ENCODE data around the gene MSMB. TPM values are rescaled to one million over a fixed set of nuclear protein-coding genes. Genes with fewer than 3 reads are reported as not detected.

The MSMB gene
- total and polyA plus RNA-seq, 5 donors from 2014 or later = not detected

DNA sequence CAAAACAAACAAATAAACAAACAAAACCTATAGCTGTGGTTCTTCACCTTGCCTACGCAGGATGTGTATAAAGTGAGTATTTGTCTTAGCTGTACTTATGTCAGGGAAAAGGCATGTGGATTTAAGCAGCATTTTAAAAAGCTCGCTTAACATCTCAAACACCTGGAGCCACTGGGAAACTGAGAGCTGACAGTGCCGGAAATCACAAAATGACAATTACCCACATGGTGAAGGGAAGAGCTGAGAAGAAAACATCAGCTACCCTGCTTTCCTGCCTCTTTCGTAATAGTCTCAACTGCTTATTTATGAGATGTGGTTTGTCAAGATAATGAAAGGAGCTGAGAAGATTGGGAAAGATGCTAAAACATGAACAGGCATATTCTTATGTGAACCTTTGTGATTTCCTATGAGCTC is 31.1 kb upstream of the MSMB start:
- no peak for ATAC-seq (ENCODE audit: low read depth in 2 of 2)
- Mint-ChIP-seq H3K36me3 (no peaks in the 10 kb centered on the region), H3K4me1 (peaks cover 0 to 27% (median 10%) of the 10 kb centered on the region in 4 donors), H3K27ac (peak overlapping the region; percentile 47 to 82 (median 78)), H3K27me3 (peaks cover 4% of the 10 kb centered on the region), H3K9me3 (peaks cover 0 to 2% (median 0%) of the 10 kb centered on the region in 7 donors), H3K4me3 (no peak overlapping the region)
- H3K9me3 ChIP-seq (ENCODE audit: control insufficient read depth in 2 of 2, low read length in 2 of 2) = no peaks in the 10 kb centered on the region
- DNase-seq = no peak
- H3K4me3 ChIP-seq (ENCODE audit: low read depth, low read length) = no peak overlapping the region
- no peaks in the 10 kb centered on the region for H3K27me3 ChIP-seq (ENCODE audit: control insufficient read depth, insufficient read depth, low read length)
- no peak overlapping the region for H3K27ac ChIP-seq (ENCODE audit: insufficient read depth, low read length, poor library complexity, severe bottlenecking)
- no peaks in the 10 kb centered on the region for H3K36me3 ChIP-seq (ENCODE audit: control insufficient read depth, insufficient read depth, low read length)
- no peaks in the 10 kb centered on the region for H3K4me1 ChIP-seq (ENCODE audit: control insufficient read depth, insufficient read depth, low read length, poor library complexity, severe bottlenecking)

DNA sequence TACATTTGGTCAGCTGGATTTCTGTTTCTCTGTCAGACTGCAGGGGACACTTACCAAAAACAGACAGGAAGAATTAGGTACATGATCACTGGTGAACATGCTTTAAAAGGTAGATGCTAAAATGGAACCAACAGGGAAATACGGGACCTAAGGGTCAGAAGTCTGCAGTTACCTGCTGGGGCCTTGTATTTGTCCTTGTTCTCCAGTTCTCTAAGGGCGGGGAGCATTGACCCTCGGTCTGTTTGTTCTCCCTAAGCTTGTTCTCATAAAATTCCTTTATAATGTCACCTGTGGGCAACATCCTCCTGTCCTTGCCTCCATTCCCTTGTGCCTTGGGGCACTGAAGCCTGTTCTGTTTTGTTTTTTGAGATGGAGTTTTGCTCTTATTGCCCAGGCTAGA is 29.8 kb upstream of the MSMB start:
- H3K4me1 ChIP-seq (ENCODE audit: control insufficient read depth, insufficient read depth, low read length, poor library complexity, severe bottlenecking) = no peaks in the 10 kb centered on the region
- Mint-ChIP-seq H3K36me3 (no peaks in the 10 kb centered on the region), H3K4me1 (peaks cover 0 to 23% (median 9%) of the 10 kb centered on the region in 4 donors), H3K9me3 (peaks cover 0 to 3% (median 0%) of the 10 kb centered on the region in 7 donors), H3K27ac (peak overlapping the region in 1 of 3 donors; percentile 36), H3K27me3 (peaks cover 4% of the 10 kb centered on the region), H3K4me3 (no peak overlapping the region)
- H3K27ac ChIP-seq (ENCODE audit: insufficient read depth, low read length, poor library complexity, severe bottlenecking) = no peak overlapping the region
- no peak for ATAC-seq (ENCODE audit: low read depth in 2 of 2)
- DNase-seq = no peak
- no peak overlapping the region for H3K4me3 ChIP-seq (ENCODE audit: low read depth, low read length)
- H3K9me3 ChIP-seq (ENCODE audit: control insufficient read depth in 2 of 2, low read length in 2 of 2) = no peaks in the 10 kb centered on the region
- H3K36me3 ChIP-seq (ENCODE audit: control insufficient read depth, insufficient read depth, low read length) = no peaks in the 10 kb centered on the region
- H3K27me3 ChIP-seq (ENCODE audit: control insufficient read depth, insufficient read depth, low read length) = no peaks in the 10 kb centered on the region

DNA sequence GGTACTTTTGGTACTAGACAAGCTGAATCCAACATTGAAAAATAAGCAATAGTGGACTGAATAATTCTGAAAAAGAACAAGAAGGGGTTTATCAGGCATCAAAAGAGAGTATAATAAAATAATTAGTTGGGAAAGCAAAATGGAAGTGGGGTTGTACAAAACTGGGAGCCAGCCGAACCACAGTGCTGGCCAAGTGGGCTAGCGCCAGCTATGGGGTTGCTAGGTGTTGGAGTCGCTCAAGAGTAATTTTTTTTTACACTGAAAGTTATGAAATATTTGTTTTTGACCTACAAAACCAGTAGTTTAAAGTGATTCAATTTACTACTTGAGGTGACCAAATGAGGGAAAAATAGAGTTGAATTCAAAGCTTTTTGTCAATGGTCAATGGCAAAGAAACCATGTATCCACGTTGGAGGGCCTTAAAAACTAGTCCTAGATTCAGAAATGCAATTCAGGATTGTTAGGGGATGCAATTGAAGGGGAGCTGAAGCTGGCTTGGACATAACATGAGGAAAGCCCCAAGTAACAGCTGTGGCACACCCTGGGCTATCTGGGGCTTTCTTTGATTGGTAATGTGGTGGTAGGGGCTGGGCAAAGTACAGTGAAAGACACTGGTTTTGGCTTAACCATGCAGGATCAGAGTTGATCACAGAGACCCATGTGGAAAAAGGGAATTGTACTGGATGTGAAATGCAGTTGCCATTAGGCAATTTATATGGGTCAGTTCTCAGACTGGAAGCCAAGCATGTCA is 28.3 kb upstream of the MSMB start:
- H3K4me1 Mint-ChIP-seq = peaks cover 0 to 22% (median 10%) of the 10 kb centered on the region in 4 donors
- Histone ChIP-seq H3K27me3 (ENCODE audit: control insufficient read depth, insufficient read depth, low read length) (no peaks in the 10 kb centered on the region), H3K9me3 (ENCODE audit: control insufficient read depth in 2 of 2, low read length in 2 of 2) (no peaks in the 10 kb centered on the region), H3K27ac (ENCODE audit: insufficient read depth, low read length, poor library complexity, severe bottlenecking) (no peak overlapping the region), H3K4me1 (ENCODE audit: control insufficient read depth, insufficient read depth, low read length, poor library complexity, severe bottlenecking) (no peaks in the 10 kb centered on the region), H3K4me3 (ENCODE audit: low read depth, low read length) (no peak overlapping the region), H3K36me3 (ENCODE audit: control insufficient read depth, insufficient read depth, low read length) (no peaks in the 10 kb centered on the region)
- H3K36me3 Mint-ChIP-seq = no peaks in the 10 kb centered on the region
- no peak overlapping the region for H3K4me3 Mint-ChIP-seq
- no peak overlapping the region for H3K27ac Mint-ChIP-seq
- H3K27me3 Mint-ChIP-seq = peaks cover 17% of the 10 kb centered on the region
- H3K9me3 Mint-ChIP-seq = peaks cover 0 to 3% (median 0%) of the 10 kb centered on the region in 7 donors
- ATAC-seq (ENCODE audit: low read depth in 2 of 2) (no peak), DNase-seq (no peak)

GRCh38 chr10:46073564-46073963 is 27.5 kb upstream of the MSMB start:
- Mint-ChIP-seq H3K36me3 (no peaks in the 10 kb centered on the region), H3K9me3 (peaks cover 0 to 3% (median 0%) of the 10 kb centered on the region in 7 donors), H3K4me1 (peaks cover 0 to 22% (median 10%) of the 10 kb centered on the region in 4 donors), H3K27ac (no peak overlapping the region), H3K27me3 (peaks cover 17% of the 10 kb centered on the region), H3K4me3 (no peak overlapping the region)
- H3K4me1 ChIP-seq (ENCODE audit: control insufficient read depth, insufficient read depth, low read length, poor library complexity, severe bottlenecking) = no peaks in the 10 kb centered on the region
- no peaks in the 10 kb centered on the region for H3K36me3 ChIP-seq (ENCODE audit: control insufficient read depth, insufficient read depth, low read length)
- H3K9me3 ChIP-seq (ENCODE audit: control insufficient read depth in 2 of 2, low read length in 2 of 2) = no peaks in the 10 kb centered on the region
- no peaks in the 10 kb centered on the region for H3K27me3 ChIP-seq (ENCODE audit: control insufficient read depth, insufficient read depth, low read length)
- no peak for DNase-seq
- no peak overlapping the region for H3K27ac ChIP-seq (ENCODE audit: insufficient read depth, low read length, poor library complexity, severe bottlenecking)
- ATAC-seq (ENCODE audit: low read depth in 2 of 2) = no peak
- H3K4me3 ChIP-seq (ENCODE audit: low read depth, low read length) = no peak overlapping the region

DNA sequence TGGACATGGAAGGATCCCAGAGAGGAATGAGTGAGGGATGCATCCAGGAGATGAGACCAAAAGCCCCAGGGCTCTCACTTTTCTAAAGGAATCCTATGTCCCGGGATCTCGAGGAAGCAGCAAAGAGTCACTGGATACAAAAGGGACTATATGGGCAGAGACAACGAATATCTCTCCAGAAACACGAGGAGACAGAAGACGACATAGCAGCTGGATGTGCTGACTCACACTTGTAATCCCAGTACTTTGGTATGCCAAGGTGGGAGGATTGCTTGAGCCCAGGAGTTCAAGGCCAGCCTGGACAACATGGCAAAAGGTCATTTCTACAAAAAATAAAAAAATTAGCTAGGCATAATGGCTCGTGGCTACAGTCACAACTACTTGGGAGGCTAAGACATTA is 24.7 kb upstream of the MSMB start:
- H3K36me3 ChIP-seq (ENCODE audit: control insufficient read depth, insufficient read depth, low read length) = no peaks in the 10 kb centered on the region
- H3K27me3 Mint-ChIP-seq = peaks cover 13% of the 10 kb centered on the region
- DNase-seq (no peak), ATAC-seq (ENCODE audit: low read depth in 2 of 2) (no peak)
- peaks cover 0 to 6% (median 2%) of the 10 kb centered on the region in 4 donors for H3K4me1 Mint-ChIP-seq
- H3K9me3 Mint-ChIP-seq = peaks cover 0 to 3% (median 0%) of the 10 kb centered on the region in 7 donors
- no peak overlapping the region for H3K4me3 ChIP-seq (ENCODE audit: low read depth, low read length)
- H3K4me1 ChIP-seq (ENCODE audit: control insufficient read depth, insufficient read depth, low read length, poor library complexity, severe bottlenecking) = no peaks in the 10 kb centered on the region
- no peaks in the 10 kb centered on the region for H3K9me3 ChIP-seq (ENCODE audit: control insufficient read depth in 2 of 2, low read length in 2 of 2)
- no peak overlapping the region for H3K27ac Mint-ChIP-seq
- no peaks in the 10 kb centered on the region for H3K27me3 ChIP-seq (ENCODE audit: control insufficient read depth, insufficient read depth, low read length)
- H3K27ac ChIP-seq (ENCODE audit: insufficient read depth, low read length, poor library complexity, severe bottlenecking) = no peak overlapping the region
- H3K4me3 Mint-ChIP-seq = no peak overlapping the region
- H3K36me3 Mint-ChIP-seq = no peaks in the 10 kb centered on the region

DNA sequence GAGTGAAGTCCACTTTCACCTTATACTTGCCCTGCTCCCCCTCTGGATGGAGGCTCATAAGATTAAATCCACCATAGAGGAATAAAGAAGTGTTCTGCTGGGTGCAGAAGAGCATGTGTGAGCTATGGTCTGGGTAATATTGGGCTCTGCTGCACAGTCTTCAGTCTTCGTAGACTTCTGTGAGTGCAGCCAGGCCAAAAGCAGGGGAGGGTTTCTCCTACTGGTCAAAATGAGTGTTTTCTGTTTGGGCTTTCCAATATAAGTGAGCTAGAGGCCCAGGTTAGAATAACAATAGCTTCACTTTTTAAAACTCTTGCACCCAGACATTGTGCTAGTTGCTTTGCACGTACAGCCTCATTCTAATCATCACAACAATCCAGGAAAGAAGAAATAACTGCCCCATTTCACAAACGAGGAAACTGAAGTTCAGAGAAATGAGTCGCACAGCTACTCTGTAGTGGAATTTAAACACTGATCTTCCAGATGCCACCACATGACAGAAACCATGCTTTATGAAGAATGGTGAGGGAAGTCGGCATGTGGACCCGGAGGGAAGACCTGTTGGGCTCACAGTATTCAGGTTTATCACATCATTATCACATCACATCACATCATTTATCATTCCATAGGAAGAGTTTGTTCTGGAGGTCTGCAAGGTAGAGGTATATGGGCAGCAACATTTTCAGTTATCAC is 23.8 kb upstream of the MSMB start:
- peaks cover 13% of the 10 kb centered on the region for H3K27me3 Mint-ChIP-seq
- H3K36me3 ChIP-seq (ENCODE audit: control insufficient read depth, insufficient read depth, low read length) = no peaks in the 10 kb centered on the region
- ATAC-seq (ENCODE audit: low read depth in 2 of 2) (no peak), DNase-seq (no peak)
- no peak overlapping the region for H3K27ac Mint-ChIP-seq
- H3K4me1 Mint-ChIP-seq = peaks cover 0 to 5% (median 2%) of the 10 kb centered on the region in 4 donors
- no peak overlapping the region for H3K4me3 Mint-ChIP-seq
- no peak overlapping the region for H3K27ac ChIP-seq (ENCODE audit: insufficient read depth, low read length, poor library complexity, severe bottlenecking)
- no peak overlapping the region for H3K4me3 ChIP-seq (ENCODE audit: low read depth, low read length)
- H3K9me3 Mint-ChIP-seq = peaks cover 0 to 3% (median 0%) of the 10 kb centered on the region in 7 donors
- no peaks in the 10 kb centered on the region for H3K27me3 ChIP-seq (ENCODE audit: control insufficient read depth, insufficient read depth, low read length)
- H3K9me3 ChIP-seq (ENCODE audit: control insufficient read depth in 2 of 2, low read length in 2 of 2) = no peaks in the 10 kb centered on the region
- H3K4me1 ChIP-seq (ENCODE audit: control insufficient read depth, insufficient read depth, low read length, poor library complexity, severe bottlenecking) = no peaks in the 10 kb centered on the region
- H3K36me3 Mint-ChIP-seq = no peaks in the 10 kb centered on the region

- no peaks in the 10 kb centered on the region for H3K36me3 Mint-ChIP-seq
- Histone ChIP-seq H3K27me3 (ENCODE audit: control insufficient read depth, insufficient read depth, low read length) (no peaks in the 10 kb centered on the region), H3K27ac (ENCODE audit: insufficient read depth, low read length, poor library complexity, severe bottlenecking) (no peak overlapping the region), H3K4me3 (ENCODE audit: low read depth, low read length) (no peak overlapping the region), H3K4me1 (ENCODE audit: control insufficient read depth, insufficient read depth, low read length, poor library complexity, severe bottlenecking) (no peaks in the 10 kb centered on the region), H3K36me3 (ENCODE audit: control insufficient read depth, insufficient read depth, low read length) (no peaks in the 10 kb centered on the region), H3K9me3 (ENCODE audit: control insufficient read depth in 2 of 2, low read length in 2 of 2) (no peaks in the 10 kb centered on the region)
- DNase-seq = no peak
- ATAC-seq (ENCODE audit: low read depth in 2 of 2) = no peak
- no peak overlapping the region for H3K4me3 Mint-ChIP-seq
- peak overlapping the region in 1 of 3 donors; percentile 20 for H3K27ac Mint-ChIP-seq
- H3K27me3 Mint-ChIP-seq = peaks cover 13% of the 10 kb centered on the region
- H3K9me3 Mint-ChIP-seq = peaks cover 0 to 3% (median 0%) of the 10 kb centered on the region in 7 donors
- peaks cover 0 to 5% (median 2%) of the 10 kb centered on the region in 4 donors for H3K4me1 Mint-ChIP-seq
Observed at GRCh38 chr10:46068905-46069304, 22.8 kb upstream of the MSMB start.

Measured in CD4-positive, CD25-positive, alpha-beta regulatory T cell (primary cell).